ENCODE measurements around the gene EPB41L4B. TPM values are rescaled to one million over a fixed set of nuclear protein-coding genes. Genes with fewer than 3 reads are reported as not detected.

EPB41L4B gene
- total and polyA plus RNA-seq, 2 of the 4 experiments (the other 2 are of a cell fraction), result 0.36 to 0.54 TPM

- Histone ChIP-seq H2BK20ac (ENCODE audit: low read depth, low read length) (no peak overlapping the region), H3K9me1 (ENCODE audit: insufficient read depth, low read length) (no peaks in the 10 kb centered on the region), H4K20me1 (ENCODE audit: insufficient read depth, low read length) (no peaks in the 10 kb centered on the region), H3K27ac (ENCODE audit: insufficient read depth, low read length) (no peak overlapping the region), H3K56ac (ENCODE audit: extremely low read depth, insufficient read depth, low read length) (no peak overlapping the region), H4K5ac (ENCODE audit: low read depth, low read length) (no peak overlapping the region), H3K18ac (ENCODE audit: low read depth, low read length) (no peak overlapping the region), H4K8ac (ENCODE audit: low read depth in 2 of 2, low read length in 2 of 2) (no peak overlapping the region), H3K14ac (replicated peaks; ENCODE audit: low read depth, low read length) (no peak overlapping the region), H3K23ac (ENCODE audit: low read depth, low read length) (no peak overlapping the region), H2AK5ac (ENCODE audit: low read depth, low read length) (no peak overlapping the region), H3K4me3 (ENCODE audit: insufficient read depth, low read depth, low read length) (no peak overlapping the region), H3K9me3 (ENCODE audit: control insufficient read depth, insufficient read depth, low read length) (no peaks in the 10 kb centered on the region), H2BK5ac (ENCODE audit: low read depth, low read length, poor library complexity, severe bottlenecking) (no peak overlapping the region), H3K9ac (ENCODE audit: low read depth, low read length) (no peak overlapping the region), H3K4me1 (ENCODE audit: control insufficient read depth, insufficient read depth, low read length) (peaks cover 2% of the 10 kb centered on the region), H3K79me1 (ENCODE audit: low read depth in 1 of 2, low read length in 2 of 2) (no peaks in the 10 kb centered on the region), H3K4ac (ENCODE audit: low read depth, low read length) (no peak overlapping the region), H3K27me3 (ENCODE audit: control insufficient read depth, insufficient read depth, low read length) (peaks cover 11% of the 10 kb centered on the region), H4K91ac (ENCODE audit: insufficient read depth, low read depth, low read length) (no peak overlapping the region), H3K4me2 (ENCODE audit: low read depth, low read length) (peak overlapping the region; percentile 49; the same call in 1 of the 2 replicates), H2BK15ac (ENCODE audit: low read depth, low read length) (no peak overlapping the region), H2AFZ (replicated peaks; ENCODE audit: low read length, poor library complexity) (no peak overlapping the region), H2BK120ac (ENCODE audit: low read depth, low read length) (no peak overlapping the region), H2AK9ac (replicated peaks; ENCODE audit: low read depth, low read length, poor library complexity) (no peak overlapping the region), H3K36me3 (ENCODE audit: control insufficient read depth, insufficient read depth, low read length) (no peaks in the 10 kb centered on the region)
- intact Hi-C loops (cut with micrococcal nuclease) (no loop called here), dilution Hi-C loops (cut with HindIII; ENCODE audit: low sequenced_read_pairs, unreplicated experiment) (no loop called here), in situ Hi-C loops (cut with MboI; ENCODE audit: low sequenced_read_pairs) (no loop called here)
- TF ChIP-seq POLR2A (IDR thresholded peaks at IDR 0.05; ENCODE audit: low read depth, low read length) (no peak), MXI1 (IDR thresholded peaks at IDR 0.05; ENCODE audit: borderline replicate concordance, low read depth, low read length) (no peak), FOS (IDR thresholded peaks at IDR 0.05; ENCODE audit: low read depth, low read length) (no peak), NFE2L2 (IDR thresholded peaks at IDR 0.05; ENCODE audit: low read depth, low read length) (no peak), MAFK (IDR thresholded peaks at IDR 0.05; ENCODE audit: low read depth, low read length) (no peak), BHLHE40 (IDR thresholded peaks at IDR 0.05; ENCODE audit: low read depth, low read length) (no peak), RAD21 (IDR thresholded peaks at IDR 0.05; ENCODE audit: low read length) (no peak), CHD1 (IDR thresholded peaks at IDR 0.05; ENCODE audit: low read depth, low read length) (no peak), MAZ (IDR thresholded peaks at IDR 0.05; ENCODE audit: borderline replicate concordance, low read depth, low read length) (no peak)
- TF ChIP-seq, protein P1, sequence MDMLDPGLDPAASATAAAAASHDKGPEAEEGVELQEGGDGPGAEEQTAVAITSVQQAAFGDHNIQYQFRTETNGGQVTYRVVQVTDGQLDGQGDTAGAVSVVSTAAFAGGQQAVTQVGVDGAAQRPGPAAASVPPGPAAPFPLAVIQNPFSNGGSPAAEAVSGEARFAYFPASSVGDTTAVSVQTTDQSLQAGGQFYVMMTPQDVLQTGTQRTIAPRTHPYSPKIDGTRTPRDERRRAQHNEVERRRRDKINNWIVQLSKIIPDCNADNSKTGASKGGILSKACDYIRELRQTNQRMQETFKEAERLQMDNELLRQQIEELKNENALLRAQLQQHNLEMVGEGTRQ (IDR thresholded peaks at IDR 0.05; ENCODE audit: low read depth, low read length), result no peak
- TF ChIP-seq, protein P2, sequence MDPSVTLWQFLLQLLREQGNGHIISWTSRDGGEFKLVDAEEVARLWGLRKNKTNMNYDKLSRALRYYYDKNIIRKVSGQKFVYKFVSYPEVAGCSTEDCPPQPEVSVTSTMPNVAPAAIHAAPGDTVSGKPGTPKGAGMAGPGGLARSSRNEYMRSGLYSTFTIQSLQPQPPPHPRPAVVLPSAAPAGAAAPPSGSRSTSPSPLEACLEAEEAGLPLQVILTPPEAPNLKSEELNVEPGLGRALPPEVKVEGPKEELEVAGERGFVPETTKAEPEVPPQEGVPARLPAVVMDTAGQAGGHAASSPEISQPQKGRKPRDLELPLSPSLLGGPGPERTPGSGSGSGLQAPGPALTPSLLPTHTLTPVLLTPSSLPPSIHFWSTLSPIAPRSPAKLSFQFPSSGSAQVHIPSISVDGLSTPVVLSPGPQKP (IDR thresholded peaks at IDR 0.05; ENCODE audit: borderline replicate concordance, low read depth, low read length), result no peak
- POLR2A ChIA-PET (ENCODE audit: unreplicated experiment), result no interaction called here
- ATAC-seq (ENCODE audit: low read depth) (no peak), DNase-seq (peak; percentile 1)
- BruUV-seq (replicated peaks), result no TSS peak
- CTCF ChIA-PET, result no interaction called here
These were observed 33.9 kb downstream of the EPB41L4B start for GRCh38 chr9:109286981-109287380.

Data from IMR-90 (cell line).